ENCODE data around the gene ME1. TPM values are rescaled to one million over a fixed set of nuclear protein-coding genes. Genes with fewer than 3 reads are reported as not detected.
"Not testable (repeated sequence)": the region's sequence is repeated elsewhere in the genome, so short reads cannot be mapped to it uniquely, and the experiment has no call there.

The ME1 gene
- polyA plus RNA-seq, 10 donors, result 1.3 to 2.5 (median 2.1) TPM

GRCh38 chr6:83433177-83433576 is 2.3 kb upstream of the ME1 start:
- no peak for DNase-seq

DNA sequence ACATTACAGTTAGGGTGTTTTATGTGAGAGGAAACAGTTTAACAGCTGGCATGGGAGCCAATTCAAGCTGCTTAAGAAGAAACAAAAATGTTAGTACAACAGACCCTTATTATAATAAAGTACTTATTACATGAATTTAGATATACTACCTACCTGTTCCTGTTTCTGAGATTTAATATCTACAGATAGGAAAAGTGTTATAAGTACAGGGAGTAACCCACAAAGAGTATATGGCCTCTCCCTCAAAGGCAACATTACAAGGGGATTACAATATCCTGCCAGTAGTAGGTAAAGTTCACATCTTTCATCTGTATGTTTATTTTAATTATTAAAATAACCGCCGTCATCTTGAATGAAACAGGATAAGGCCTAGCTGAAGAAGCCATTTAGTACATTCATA is 1.8 kb upstream of the ME1 start:
- no peak for DNase-seq

DNA sequence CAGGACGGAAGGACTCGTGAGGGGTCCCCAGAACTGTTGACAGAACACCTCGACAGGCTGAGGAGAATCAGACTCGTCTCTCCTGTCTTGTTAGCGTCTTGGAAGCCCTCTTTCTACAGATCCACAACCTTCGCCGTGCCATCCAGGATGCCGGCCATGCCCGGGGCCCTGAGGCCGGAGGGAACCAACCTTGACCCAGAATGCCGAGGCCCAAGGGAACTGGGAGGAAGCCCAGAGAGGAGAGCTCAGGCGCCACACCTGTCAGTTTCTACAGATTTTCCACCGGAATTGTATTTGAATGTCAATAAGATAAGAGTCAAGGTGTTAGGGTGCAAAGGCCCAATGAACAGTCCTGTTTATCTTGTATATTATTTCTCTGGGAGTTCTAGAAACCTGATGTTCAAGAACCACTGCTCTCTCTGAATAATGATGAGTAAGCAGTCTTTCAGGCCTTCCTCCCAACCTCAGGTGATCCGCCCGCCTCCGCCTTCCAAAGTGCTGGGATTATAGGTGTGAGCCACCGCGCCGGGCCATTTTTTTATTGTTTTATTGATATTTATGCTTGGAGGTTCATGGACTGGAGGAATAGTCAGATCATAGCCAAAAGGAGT is 799 bp upstream of the ME1 start:
- no peak for DNase-seq

DNA sequence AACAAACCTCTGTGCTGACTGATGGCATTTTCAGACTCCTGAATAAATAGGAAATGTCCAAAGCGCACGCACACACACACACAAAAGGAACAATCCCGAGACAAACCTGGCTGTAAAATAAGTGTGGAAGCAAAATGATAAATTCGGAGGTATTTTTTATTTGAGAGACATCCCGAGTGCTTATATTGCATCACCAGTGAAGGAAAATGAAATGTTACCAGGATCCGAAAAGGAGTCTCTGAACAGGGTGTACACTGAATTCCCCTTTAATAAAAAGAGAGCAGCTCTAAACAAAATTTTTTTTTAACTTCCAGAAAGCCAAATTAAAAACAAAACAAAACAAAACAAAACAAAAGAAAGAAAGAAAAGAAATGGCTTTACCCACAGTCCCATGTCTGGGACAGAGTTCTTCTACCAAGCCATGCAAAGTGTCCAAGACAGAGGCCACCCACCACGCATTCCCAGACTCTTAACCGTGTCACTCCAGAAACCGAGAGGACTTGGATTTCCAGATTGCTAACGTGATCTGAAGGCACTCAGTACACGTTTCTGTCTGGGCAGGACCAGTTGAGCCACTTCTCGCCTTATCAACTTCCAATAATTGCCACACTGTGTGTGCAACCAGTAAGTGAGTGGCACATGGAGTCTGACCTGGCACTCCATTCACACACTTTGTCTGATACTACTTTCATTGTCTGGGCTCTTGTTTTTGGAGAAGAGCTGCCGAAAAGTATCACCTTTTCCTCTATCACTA is 817 bp downstream of the ME1 start:
- peak in 1 of 3 donors; percentile 30 for DNase-seq

DNA sequence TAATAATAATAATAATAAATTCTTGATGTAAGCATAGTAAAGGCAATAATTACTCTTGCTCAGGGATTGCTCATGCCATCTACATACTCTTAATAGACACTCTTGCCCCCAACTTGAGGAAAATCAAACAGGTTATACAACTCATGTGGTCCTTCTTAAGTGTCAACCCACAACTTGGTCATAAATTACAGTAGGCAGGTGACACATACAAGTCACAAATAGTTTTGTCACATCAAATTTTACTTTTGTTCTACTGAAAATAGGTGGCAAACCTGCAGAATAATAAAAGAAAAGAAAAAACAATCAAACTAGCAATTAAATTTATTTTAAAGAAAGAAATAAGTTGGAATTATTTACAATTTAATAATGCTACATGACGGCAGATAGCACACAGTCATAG is 1.6 kb downstream of the ME1 start:
- no peak for DNase-seq

- DNase-seq, result no peak
Measured at GRCh38 chr6:83424392-83425018, 6.3 kb downstream of the ME1 start.

DNA sequence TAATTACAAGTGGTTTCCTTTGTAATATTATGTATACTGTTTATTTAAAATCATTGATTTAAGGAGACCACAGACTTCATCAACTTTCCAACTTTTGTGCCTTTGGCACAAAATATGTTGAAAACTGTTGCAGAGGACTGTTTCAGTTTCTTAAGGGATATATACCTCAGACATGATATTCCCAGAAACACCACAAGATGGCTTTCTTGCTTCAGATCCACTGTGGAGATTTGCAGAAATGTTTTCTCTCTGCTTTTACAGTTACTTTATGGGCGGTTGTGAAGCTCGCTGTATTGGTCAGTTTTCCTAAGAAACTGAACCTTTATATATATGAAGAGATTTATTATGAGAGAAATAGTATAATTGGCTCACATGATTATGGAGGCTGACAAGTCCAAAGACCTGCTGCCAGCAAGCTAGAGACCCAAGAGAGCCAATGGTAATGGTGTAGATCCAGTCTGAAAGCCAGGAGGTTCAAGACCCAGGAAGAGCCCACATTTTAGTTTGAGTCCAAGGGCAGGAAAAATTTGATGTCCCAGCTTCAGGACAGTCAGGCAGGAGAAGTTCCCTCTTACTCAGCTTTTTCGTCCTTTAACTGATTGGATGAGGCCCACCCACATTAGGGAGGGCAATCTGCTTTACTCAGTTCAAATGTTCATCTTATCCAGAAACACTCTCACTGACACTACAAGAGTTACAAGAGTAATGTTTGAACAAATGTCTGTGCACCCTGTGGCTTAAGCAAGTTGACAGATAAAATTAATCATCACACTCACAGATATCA is 12.8 kb downstream of the ME1 start:
- peak; percentile 44 to 75 (median 55) for DNase-seq

GRCh38 chr6:83413068-83413467 is 17.8 kb downstream of the ME1 start:
- DNase-seq, result no peak

DNA sequence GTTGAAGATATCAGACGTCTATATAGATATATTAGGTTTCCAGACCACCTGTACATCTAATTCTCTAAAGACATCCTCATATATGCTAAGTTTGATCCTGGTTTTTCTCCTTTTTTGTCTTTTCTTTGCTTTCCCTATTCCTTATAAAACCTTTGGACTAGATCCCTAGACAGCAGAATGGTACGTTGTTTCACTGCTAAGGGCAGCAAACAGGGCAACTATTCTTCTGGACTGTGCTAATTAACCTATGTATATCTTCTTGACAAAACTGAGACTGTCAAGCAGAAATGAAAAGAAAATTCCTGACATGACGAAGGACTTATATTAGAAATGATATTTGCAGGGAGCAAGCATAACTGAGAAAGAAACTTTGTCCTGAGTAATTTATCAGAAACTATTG is 19.1 kb downstream of the ME1 start:
- DNase-seq, result no peak

DNA sequence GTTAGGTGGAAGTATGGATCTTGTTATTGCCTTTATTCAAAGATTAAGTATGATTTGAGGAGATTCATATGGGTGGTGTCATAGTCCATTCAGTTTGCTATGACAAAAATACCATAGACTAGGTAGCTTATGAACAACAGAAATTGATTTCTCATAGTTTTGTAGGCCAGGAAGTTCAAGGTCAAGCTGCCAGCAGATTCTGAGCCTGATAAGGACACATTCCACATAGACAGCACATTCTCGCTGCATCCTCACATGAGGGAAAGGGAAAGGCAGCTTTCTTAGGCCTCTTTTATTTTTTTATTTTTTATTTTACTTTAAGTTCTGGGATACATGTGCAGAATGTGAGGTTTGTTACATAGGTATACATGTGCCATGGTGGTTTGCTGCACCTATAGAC is 27.7 kb downstream of the ME1 start:
- DNase-seq, result no peak

- DNase-seq, result no peak
Measured at GRCh38 chr6:83389606-83390005, 41.2 kb downstream of the ME1 start.

- no peak for DNase-seq
Measured at GRCh38 chr6:83385473-83385872, 45.4 kb downstream of the ME1 start.

GRCh38 chr6:83384751-83385150 is 46.1 kb downstream of the ME1 start:
- DNase-seq, result no peak

- DNase-seq, result no peak
Measured at GRCh38 chr6:83381949-83382348, 48.9 kb downstream of the ME1 start.

- DNase-seq, result peak in 1 of 3 donors; percentile 51
Measured at GRCh38 chr6:83378621-83379388, 52.0 kb downstream of the ME1 start.

DNA sequence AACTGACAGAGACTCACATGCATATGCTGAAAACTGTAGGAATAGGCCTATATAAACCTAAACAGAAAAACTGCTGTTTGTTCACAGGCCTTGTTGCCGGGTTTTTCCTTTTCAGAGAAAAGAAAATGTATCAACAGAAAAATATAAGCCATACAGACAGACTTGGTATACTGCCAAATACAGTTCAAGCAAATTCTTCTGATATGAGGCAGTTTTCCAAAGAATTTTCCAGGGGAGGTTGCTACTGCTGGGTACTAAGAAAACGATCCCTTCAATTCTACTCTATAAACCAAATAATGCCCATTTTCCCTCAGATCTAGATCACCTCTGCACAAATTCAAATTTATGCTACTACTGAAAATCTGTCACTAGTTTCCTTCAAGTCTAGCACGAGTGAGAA is 59.4 kb downstream of the ME1 start:
- peak; percentile 38 to 71 (median 46) for DNase-seq

DNA sequence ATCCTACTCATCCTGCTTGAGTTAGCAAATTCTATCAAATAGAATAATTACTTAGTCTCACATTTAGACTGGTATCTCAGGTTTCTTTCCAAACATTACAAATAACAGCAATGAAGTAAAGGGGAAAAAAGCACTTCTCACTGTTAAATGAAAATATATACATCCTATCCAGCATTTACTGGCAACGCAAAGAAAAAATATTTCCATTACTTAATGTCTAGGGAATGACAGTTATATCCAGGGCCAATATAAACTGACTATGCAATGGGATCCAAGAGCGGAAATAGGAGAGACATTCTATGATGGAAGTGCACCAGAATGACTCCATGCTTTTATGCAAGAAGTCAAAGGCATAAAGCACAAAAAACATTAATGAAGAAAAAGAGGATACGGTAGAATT is 60.3 kb downstream of the ME1 start:
- peak; percentile 53 to 86 (median 54) for DNase-seq

DNA sequence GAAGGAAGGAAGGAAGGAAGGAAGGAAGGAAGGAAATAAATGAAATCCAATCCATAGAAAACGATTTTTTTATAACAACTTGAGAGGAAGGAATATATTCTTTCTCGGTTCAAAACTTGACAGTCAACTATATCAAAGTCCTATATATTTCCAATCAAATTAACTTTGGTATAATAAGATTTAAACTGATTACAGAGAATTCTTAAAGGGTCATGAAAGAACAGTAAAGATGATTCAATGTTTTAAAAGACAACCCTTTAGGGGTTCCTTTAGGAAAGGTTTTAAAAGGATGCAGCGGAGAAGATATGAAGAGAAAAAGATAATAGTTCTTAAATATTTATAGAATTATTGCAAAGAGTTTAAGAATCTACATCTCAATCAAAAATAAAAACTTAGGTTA is 61.2 kb downstream of the ME1 start:
- no peak for DNase-seq

DNA sequence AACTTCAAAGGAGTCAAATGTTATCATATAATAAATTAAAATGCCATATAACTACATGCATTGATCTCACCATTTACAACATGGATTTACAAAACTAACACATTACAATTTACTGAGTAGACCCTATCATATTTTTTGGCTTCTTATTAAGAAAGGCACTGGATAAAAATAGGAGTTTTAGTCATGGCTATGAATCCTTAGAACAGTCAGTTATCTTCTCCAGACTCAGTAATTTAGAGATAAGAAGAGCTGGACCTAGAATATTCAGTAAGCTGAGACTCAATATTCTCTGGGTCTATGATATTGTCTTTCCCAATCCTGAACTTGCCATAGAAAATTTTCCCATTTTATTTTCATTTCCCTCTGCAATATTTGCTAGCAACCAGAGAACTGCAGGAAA is 62.3 kb downstream of the ME1 start:
- no peak for DNase-seq

- no peak for DNase-seq
Measured at GRCh38 chr6:83367104-83367503, 63.7 kb downstream of the ME1 start.

DNA sequence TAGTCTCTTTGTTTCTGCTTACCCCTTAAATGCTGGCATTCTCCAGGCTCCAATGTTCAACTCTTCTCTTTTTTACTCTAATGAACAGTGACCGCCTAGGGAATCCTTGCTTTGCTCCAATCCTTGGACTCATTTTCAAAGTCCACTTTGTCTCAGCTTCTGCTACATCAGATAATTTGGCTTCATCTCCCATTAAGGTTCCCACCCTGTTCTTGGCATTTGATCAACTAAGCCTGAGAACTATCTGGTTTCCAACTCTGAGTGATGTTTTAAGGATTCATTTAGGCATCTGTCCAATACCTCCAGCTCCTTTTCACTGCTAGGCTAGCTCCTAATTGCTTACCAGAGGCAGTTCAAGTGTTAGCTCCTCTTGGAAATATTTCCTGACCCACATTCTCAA is 64.9 kb downstream of the ME1 start:
- DNase-seq, result peak; percentile 62 to 79 (median 64)

- DNase-seq, result not testable (repeated sequence)
Measured at GRCh38 chr6:83362349-83362748, 68.5 kb downstream of the ME1 start.
